ENCODE measurements around the gene SLC2A6.

- no peak for TF ChIP-seq CTCF (IDR thresholded peaks at IDR 0.05)
- no peak for TF ChIP-seq POLR2A (IDR thresholded peaks at IDR 0.05)
These were observed 45.2 kb upstream of the SLC2A6 start for GRCh38 chr9:133524146-133524545.
